GM12891 (cell line): ENCODE measurements around the gene MED12L.

ENCODE experiments used
- POLR2A ChIP-seq: IDR thresholded peaks from 2 replicates; pipeline ENCODE4 v1.6.1; 2011; ENCODE audit warnings: low read depth, low read length, control low read depth
- POLR2AphosphoS5 ChIP-seq: IDR thresholded peaks from 2 replicates; pipeline ENCODE4 v1.6.1; 2011; ENCODE audit warnings: low read depth, low read length, control low read depth
- POU2F2 ChIP-seq: IDR thresholded peaks from 2 replicates; pipeline ENCODE4 v1.6.1; 2011; ENCODE audit warnings: low read depth, mild to moderate bottlenecking, control low read depth, low read length, moderate library complexity
- TAF1 ChIP-seq: IDR thresholded peaks from 2 replicates; pipeline ENCODE4 v1.6.1; 2011; ENCODE audit warnings: low read depth, low read length, control low read depth

GRCh38 chr3:151227266-151227806, 141.9 kb downstream of the MED12L start:
- no peak for TF ChIP-seq POLR2A
- no peak for TF ChIP-seq POLR2AphosphoS5
- no peak for TF ChIP-seq POU2F2
- TF ChIP-seq TAF1: no peak
